Uterus (tissue), 2 donors: ENCODE measurements around the gene BZW2.

Experiments
- CTCF ChIP-seq, 4 experiments: fragments of 200-600 bp in 2 of 4; fragments of 450-650 bp in 2 of 4; sonication (generic) in 2 of 4; IDR thresholded peaks; one replicate each; pipeline ENCODE4 v1.5.1; 2016 to 2019; ENCODE audit warnings: antibody characterized with exemption in 4 of 4, mild to moderate bottlenecking in 2 of 4, moderate library complexity in 1 of 4
- POLR2A ChIP-seq, 2 donors: fragments of 450-650 bp; IDR thresholded peaks; one replicate each; pipeline ENCODE4 v1.6.1; 2016; ENCODE audit warnings: antibody characterized with exemption in 2 of 2, mild to moderate bottlenecking in 1 of 2, moderate library complexity in 1 of 2

- TF ChIP-seq CTCF (IDR thresholded peaks at IDR 0.05) (no peak), POLR2A (IDR thresholded peaks at IDR 0.05) (no peak)
Measured at GRCh38 chr7:16660702-16661464, 14.9 kb downstream of the BZW2 start.
